ENCODE results near the gene FABP1. TPM values are rescaled to one million over a fixed set of nuclear protein-coding genes. Genes with fewer than 3 reads are reported as not detected.

FABP1 gene
- total and polyA plus RNA-seq, 2 of the 8 experiments (the other 6 are each of a cell fraction or from before 2014, with no cell fraction given): 0.09 TPM; not detected in 1

DNA sequence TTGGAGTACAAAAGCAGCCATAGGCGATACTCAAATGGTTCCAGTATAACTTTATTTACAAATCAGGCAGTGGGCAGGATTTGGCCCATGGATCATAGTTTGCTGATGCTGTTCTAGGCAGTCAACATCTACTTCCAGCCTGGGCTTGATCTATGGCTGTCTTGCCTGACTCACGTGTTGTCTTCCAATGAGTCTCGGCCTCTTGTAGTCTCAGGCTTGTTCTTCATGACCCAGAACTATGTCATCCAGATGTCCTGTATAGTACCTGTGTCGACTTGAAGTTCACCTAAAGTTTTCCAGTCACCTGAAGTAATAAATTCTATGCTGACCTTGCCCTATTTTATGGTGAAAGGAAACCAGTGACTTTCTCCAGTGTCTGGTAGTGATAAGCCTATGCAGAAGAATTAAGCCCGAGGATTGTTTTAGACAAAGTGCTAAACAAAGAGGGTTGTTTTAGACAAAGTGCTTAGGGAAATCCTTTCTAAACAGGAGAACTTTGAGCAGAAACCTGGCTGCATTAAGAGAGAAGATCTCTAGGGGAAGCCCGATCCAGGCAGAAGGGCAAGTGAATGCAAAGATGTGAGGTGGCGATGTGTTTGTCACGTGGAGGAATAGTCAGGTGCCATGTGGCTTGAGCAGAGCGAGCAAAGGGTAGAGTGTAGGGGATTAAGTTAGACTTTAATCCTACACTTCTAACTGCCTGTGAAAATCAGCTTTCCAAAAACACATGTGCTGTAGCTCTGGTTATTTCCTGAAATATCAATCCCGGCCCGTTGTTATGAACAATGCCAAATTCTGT lies 33.8 kb upstream of the FABP1 start (continued):
- TF ChIP-seq SRF (IDR thresholded peaks at IDR 0.05; ENCODE audit: low read depth, low read length) (no peak), SP4 (IDR thresholded peaks at IDR 0.05; ENCODE audit: low read length) (no peak), SAP30 (IDR thresholded peaks at IDR 0.05; ENCODE audit: insufficient read depth, insufficient replicate concordance, low read length) (no peak), RBBP5 (IDR thresholded peaks at IDR 0.05; ENCODE audit: borderline replicate concordance, low read depth, low read length) (no peak), ZNF274 (IDR thresholded peaks at IDR 0.05; ENCODE audit: borderline replicate concordance, extremely low read depth, low read length) (no peak), HDAC6 (IDR thresholded peaks at IDR 0.05; ENCODE audit: low read depth, low read length) (no peak), NANOG (IDR thresholded peaks at IDR 0.05; ENCODE audit: insufficient read depth, low read depth, low read length, poor library complexity, severe bottlenecking) (no peak), CHD1 (IDR thresholded peaks at IDR 0.05; ENCODE audit: low read depth, low read length) (no peak), BRCA1 (IDR thresholded peaks at IDR 0.05; ENCODE audit: low read depth, low read length) (no peak), FOSL1 (IDR thresholded peaks at IDR 0.05; ENCODE audit: insufficient read depth, low read depth, low read length) (no peak)
- TF ChIP-seq, protein P1, sequence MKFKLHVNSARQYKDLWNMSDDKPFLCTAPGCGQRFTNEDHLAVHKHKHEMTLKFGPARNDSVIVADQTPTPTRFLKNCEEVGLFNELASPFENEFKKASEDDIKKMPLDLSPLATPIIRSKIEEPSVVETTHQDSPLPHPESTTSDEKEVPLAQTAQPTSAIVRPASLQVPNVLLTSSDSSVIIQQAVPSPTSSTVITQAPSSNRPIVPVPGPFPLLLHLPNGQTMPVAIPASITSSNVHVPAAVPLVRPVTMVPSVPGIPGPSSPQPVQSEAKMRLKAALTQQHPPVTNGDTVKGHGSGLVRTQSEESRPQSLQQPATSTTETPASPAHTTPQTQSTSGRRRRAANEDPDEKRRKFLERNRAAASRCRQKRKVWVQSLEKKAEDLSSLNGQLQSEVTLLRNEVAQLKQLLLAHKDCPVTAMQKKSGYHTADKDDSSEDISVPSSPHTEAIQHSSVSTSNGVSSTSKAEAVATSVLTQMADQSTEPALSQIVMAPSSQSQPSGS (IDR thresholded peaks at IDR 0.05; ENCODE audit: low read length): no peak

Data from H1 (cell line).